ENCODE results near the gene MRM2.

Gene MRM2

GRCh38 chr7:2245883-2246675 lies 4.1 kb upstream of the MRM2 start:
- DNase-seq, result no peak

GRCh38 chr7:2244404-2244995 lies 2.5 kb upstream of the MRM2 start:
- no peak for DNase-seq

DNA sequence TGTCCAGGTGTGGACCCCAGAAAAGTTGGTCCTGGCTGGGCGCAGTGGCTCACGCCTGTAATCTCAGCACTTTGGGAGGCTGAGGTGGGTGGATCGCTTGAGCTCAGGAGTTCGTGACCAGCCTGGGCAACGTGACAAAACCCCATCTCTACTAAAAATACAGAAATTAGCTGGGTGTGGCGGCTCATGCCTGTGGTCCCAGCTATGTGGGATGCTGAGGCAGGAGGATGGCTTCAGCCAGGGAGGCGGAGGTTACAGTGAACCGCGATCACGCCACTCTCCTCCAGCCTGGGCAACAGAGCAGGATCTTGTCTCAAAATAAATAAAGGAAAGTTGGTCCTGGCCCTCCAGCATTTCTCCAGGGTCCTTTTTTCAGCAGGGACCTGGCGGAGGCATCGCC lies 1.5 kb upstream of the MRM2 start:
- DNase-seq, result no peak

GRCh38 chr7:2242541-2243429 lies 780 bp upstream of the MRM2 start:
- no peak for DNase-seq

DNA sequence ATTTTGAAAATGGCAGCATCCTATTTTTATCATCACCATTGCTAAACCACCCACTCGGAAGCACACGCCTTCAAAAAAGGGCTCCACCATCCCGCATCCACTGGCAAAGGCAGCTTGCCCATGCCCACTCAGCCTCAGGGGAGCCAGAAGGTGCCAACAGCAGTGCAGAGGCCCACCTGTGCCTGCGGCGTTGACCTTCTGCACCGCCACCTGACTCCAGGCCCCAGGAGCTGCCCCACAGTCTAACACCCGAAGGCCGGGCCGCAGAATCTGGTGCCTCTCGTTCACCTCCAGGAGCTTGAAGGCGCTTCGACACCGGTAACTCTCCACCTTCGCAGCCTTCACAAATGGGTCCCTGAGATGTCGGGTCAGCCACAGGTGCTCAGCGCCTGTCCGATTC lies 2.8 kb downstream of the MRM2 start:
- DNase-seq, result no peak

DNA sequence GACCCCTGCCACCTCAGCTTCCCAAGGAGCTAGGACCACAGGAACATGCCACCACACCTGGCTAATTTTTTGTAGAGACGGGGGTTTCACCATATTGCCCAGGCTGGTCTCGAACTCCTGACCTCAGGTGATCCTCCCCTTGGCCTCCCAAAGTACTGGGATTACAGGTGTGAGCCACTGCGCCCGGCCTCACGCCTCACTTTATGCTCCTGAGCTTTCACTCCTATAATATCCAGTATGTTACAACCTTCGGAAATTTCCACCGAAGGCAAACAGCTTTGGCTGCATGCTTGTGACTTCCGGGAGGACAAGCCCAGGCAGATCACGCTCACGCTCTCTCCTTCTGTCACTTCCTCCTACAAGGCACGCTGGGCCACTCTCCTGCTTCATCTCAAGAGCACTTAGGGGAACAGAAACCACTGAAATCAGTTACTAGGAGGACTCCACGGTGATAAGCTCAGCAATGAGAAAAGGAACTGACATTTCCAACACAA lies 4.8 kb downstream of the MRM2 start:
- no peak for DNase-seq

- DNase-seq, result no peak
These were observed 8.1 kb downstream of the MRM2 start for GRCh38 chr7:2233926-2234325.

DNA sequence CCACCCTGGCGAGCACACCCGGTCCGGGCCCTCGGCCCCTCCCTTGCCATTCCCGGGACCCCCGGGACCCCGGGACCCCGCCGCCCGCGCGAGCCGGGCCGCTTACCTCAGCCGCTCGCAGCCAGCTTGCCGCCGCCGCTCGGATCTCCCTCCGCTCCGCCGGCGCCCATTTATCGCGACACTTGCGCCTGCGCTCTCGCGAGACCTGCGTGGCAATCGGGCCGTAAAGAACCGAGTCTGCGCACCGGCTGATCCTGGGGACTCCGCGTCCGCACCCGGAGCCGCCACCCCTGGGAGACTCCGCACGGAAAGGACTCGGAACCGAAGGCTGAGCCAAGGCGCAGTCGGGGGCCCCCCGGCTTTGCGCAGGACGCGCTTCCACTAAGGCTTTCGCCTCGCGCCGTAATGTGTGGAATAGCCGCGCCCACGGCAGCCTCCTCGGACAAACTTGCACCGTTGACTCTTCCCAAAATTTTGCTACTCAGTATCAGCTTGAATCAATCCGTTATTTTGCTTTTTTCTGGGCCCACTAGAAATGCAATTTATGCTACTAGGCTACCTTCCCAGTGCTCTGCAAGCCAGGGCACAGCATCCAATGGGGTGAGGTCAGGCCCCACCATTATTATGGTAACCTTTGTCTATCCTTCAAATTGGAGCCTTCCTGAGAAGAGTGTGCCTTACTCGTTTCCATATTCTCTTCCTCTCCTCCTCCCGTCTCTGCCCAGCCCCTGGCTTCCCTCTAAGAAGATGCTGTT lies 9.1 kb downstream of the MRM2 start, which contains the start of gene MAD1L1:
Gene MAD1L1 (minus strand): TSS at position 180 of the 755 bp plus-strand sequence. CDS start 2,812 bp downstream, outside the sequence.
- DNase-seq, result peak; percentile 69 to 77 (median 76)

DNA sequence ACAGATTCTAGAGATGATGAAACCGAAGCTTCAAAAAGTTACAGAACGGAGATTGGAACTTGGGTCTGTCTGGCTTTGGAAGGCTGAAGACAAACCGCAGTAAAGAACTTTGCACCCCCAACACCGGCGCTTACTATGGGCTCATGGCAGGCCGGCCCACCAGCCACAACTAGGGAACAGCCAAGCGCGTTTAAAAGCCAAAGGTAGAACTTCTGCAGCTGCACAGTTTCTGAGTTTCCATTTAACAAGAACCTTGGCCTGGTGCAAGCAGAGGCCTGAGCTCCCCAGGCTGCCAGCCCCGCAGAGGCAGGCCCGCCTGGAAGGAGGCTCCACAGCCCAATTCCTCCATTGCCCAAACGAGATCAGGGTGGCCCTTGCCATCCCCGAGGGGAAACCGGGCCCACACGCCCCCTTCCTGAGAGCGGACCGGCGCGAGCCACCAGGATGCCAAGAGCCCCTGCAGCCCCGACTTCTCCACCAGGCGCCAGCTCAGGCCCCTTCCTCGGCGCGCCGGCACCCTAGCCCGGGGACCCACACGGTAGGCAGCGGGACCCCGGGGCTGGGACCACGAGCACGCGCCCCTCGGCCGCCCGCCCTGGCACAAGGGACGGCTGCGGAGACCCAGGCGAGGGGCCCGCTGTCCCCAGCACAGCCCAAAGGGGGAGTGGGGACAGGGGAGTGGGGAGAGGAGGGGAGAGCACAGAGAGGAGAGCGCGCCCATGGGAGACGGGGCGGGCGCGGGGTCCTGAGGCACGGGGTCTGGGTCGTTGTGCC lies 9.8 kb downstream of the MRM2 start:
- DNase-seq, result no peak

DNA sequence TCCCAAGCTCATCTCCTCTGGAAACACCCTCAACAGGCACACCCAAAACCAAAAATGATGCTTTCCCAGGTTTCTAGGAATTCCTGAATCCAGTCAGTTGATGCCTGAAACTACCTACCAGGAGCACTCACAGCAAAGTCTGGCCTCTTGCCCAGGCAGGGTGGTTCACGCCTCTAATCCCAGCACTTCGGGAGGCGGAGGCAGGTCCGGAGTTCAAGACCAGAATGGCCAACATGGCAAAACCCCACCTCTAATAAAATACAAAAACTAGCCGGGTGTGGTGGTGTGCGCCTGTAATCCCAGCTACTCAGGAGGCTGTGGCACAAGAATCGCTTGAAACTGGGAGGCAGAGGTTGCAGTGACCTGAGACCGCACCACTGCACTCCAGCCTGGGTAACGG lies 11.1 kb downstream of the MRM2 start:
- DNase-seq, result no peak

GRCh38 chr7:2230226-2230625 lies 11.8 kb downstream of the MRM2 start:
- DNase-seq, result no peak

- DNase-seq, result no peak
These were observed 12.5 kb downstream of the MRM2 start for GRCh38 chr7:2229467-2229866.

GRCh38 chr7:2228921-2229320 lies 13.1 kb downstream of the MRM2 start:
- DNase-seq, result no peak

DNA sequence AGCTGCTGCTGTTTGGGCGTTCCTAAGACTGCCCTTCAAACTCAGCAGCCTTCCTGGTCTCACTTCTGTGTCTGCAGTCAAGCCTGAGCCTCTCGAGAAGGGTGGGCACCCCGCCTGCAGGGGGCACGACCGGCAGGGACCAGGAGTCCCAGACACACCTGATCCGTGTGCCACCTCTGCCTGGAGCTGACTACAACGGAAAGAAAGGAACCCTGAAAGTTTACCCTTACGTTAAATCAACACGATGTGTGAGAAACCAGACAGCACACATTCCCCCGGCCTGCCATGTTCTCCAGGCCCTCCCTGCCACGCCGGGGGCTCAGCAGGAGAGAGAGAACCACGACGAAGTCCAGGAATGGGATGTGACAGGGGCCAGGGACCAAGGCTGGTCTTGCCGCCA lies 14.3 kb downstream of the MRM2 start:
- DNase-seq, result no peak

GRCh38 chr7:2225830-2226229 lies 16.2 kb downstream of the MRM2 start:
- no peak for DNase-seq

- no peak for DNase-seq
These were observed 16.7 kb downstream of the MRM2 start for GRCh38 chr7:2225336-2225735.

- DNase-seq, result no peak
These were observed 17.1 kb downstream of the MRM2 start for GRCh38 chr7:2224934-2225333.

GRCh38 chr7:2224491-2224928 lies 17.5 kb downstream of the MRM2 start:
- no peak for DNase-seq

DNA sequence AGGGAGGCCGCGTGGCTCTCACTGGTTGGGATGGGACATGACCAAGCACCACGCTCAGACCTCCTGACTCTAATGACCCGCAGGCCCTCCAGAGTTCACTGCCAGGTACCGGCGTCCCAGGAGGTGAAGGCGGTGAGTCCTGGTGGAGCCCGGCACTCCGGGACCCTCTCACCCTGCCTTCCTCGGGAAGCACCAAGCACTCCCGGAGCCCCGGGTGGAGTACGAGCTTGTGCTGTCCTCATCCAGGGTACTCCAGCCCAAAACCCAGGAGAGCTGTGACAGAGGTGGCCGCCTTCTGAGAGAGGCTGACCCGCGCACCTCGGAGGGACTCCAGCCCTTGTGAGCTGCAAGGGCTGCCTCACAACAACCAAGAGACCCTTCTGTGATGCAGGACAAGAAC lies 18.7 kb downstream of the MRM2 start:
- no peak for DNase-seq

- DNase-seq, result no peak
These were observed 19.5 kb downstream of the MRM2 start for GRCh38 chr7:2222516-2222915.

- DNase-seq, result no peak
These were observed 21.1 kb downstream of the MRM2 start for GRCh38 chr7:2220954-2221353.

DNA sequence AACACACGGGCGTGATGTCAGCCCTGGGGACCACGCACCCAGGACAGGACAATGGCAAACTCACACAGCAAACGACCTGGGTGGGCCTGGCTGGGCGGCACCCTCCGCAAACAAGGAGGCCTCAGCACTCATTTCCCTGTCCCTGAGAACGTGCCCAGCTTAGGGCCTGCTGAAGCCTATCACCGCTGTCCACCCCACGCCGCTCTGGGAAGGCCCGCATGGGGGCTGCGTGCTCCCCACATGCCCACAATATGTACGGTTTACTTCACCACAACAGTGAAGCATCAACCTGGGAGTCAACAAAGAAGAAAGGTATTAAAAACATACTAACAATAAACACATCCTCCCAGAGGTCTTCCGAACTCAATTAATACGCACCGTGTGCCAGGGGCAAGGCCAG lies 21.5 kb downstream of the MRM2 start:
- DNase-seq, result no peak

All from activated CD4-positive, CD25-positive, alpha-beta regulatory T cell (primary cell).